Activated B cell treated with CpG ODN at 0.5 μM for 24 hours (primary cell): ENCODE measurements around the gene PLEKHA1. TPM values are rescaled to one million over a fixed set of nuclear protein-coding genes. Genes with fewer than 3 reads are reported as not detected.

Source experiments
- ATAC-seq: fragments of 200-7000 bp; cut with Tn5 transposase; one replicate; pipeline ENCODE4 v1.10.0; 2021; ENCODE audit warnings: low read depth, mild to moderate bottlenecking, moderate library complexity
- CTCF ChIA-PET: fragments of 350-600 bp; sonication (Branson Sonifier 250); formaldehyde crosslinking; loops from one replicate; lab custom pipeline; 2021; ENCODE audit warnings: antibody characterized with exemption; lab: Charles Lee
- POLR2A ChIA-PET: fragments of 350-600 bp; sonication (Branson Sonifier 250); formaldehyde crosslinking; loops from one replicate; lab custom pipeline; 2021; ENCODE audit warnings: antibody characterized with exemption; lab: Charles Lee
- DNase-seq: peaks from one replicate; pipeline ENCODE4 v3.0.0; 2022
- H3K27ac Mint-ChIP-seq: one replicate; pipeline ENCODE4 v1.8.0; 2020; ENCODE audit warnings: mixed read lengths
- H3K27me3 Mint-ChIP-seq: one replicate; pipeline ENCODE4 v1.8.0; 2021; ENCODE audit warnings: mixed read lengths
- H3K36me3 Mint-ChIP-seq: one replicate; pipeline ENCODE4 v1.8.0; 2021; ENCODE audit warnings: low read depth, mixed read lengths
- H3K4me1 Mint-ChIP-seq: one replicate; pipeline ENCODE4 v1.8.0; 2021; ENCODE audit warnings: mixed read lengths
- H3K4me3 Mint-ChIP-seq: one replicate; pipeline ENCODE4 v1.8.0; 2020; ENCODE audit warnings: mild to moderate bottlenecking, mixed read lengths
- H3K9me3 Mint-ChIP-seq: one replicate; pipeline ENCODE4 v1.8.0; 2020; ENCODE audit warnings: mixed read lengths
- CTCF ChIP-seq: fragments of 200-600 bp; IDR thresholded peaks from one replicate; pipeline ENCODE4 v1.8.0; 2022; ENCODE audit warnings: antibody characterized with exemption, mild to moderate bottlenecking
- intact Hi-C: fragments of 100-400 bp; cut with micrococcal nuclease; formaldehyde crosslinking; loops from one replicate; pipeline ENCODE4 v1.15.1; 2024
- total RNA-seq: library from RNA; stranded (reverse); gene quantifications from 2 replicates; pipeline ENCODE4 v1.2.3, GENCODE V29; 2022

Gene PLEKHA1
- total RNA-seq, 1 donor from 2014 or later: 12.8 TPM

- ATAC-seq: no peak
- POLR2A ChIA-PET: no interaction called here
- no peak overlapping the region for H3K27ac Mint-ChIP-seq
- CTCF ChIA-PET: no interaction called here
- no peak for DNase-seq
- peaks cover 3% of the 10 kb centered on the region for H3K9me3 Mint-ChIP-seq
- TF ChIP-seq CTCF: no peak
- no peaks in the 10 kb centered on the region for H3K36me3 Mint-ChIP-seq
- no peak overlapping the region for H3K4me3 Mint-ChIP-seq
- H3K4me1 Mint-ChIP-seq: no peaks in the 10 kb centered on the region
- peaks cover 30% of the 10 kb centered on the region for H3K27me3 Mint-ChIP-seq
- intact Hi-C loops: no loop called here
These were observed 10.6 kb upstream of the PLEKHA1 start for GRCh38 chr10:122363722-122364463.

- no peak for TF ChIP-seq CTCF
- H3K27ac Mint-ChIP-seq: no peak overlapping the region
- intact Hi-C loops: no loop called here
- H3K4me1 Mint-ChIP-seq: peaks cover 3% of the 10 kb centered on the region
- POLR2A ChIA-PET: no interaction called here
- H3K4me3 Mint-ChIP-seq: no peak overlapping the region
- CTCF ChIA-PET: no interaction called here
- DNase-seq (no peak), ATAC-seq (no peak)
- H3K9me3 Mint-ChIP-seq: peaks cover 2% of the 10 kb centered on the region
- H3K27me3 Mint-ChIP-seq: peaks cover 51% of the 10 kb centered on the region
- no peaks in the 10 kb centered on the region for H3K36me3 Mint-ChIP-seq
These were observed 5.8 kb upstream of the PLEKHA1 start for GRCh38 chr10:122368502-122369254.

GRCh38 chr10:122373108-122373507, 1.4 kb upstream of the PLEKHA1 start:
- Mint-ChIP-seq H3K27me3 (peaks cover 30% of the 10 kb centered on the region), H3K36me3 (peaks cover 4% of the 10 kb centered on the region), H3K27ac (no peak overlapping the region), H3K4me1 (peaks cover 25% of the 10 kb centered on the region), H3K9me3 (no peaks in the 10 kb centered on the region), H3K4me3 (peak overlapping the region; percentile 50)
- intact Hi-C loops: loop anchor here (10.0 kb wide), 3 partner anchors 502 to 1518 kb away; partner anchors contain the start of genes FAM24B and WDR11
- no peak for TF ChIP-seq CTCF
- POLR2A ChIA-PET: no interaction called here
- DNase-seq (no peak), ATAC-seq (no peak)
- CTCF ChIA-PET: no interaction called here

GRCh38 chr10:122373721-122374120, 787 bp upstream of the PLEKHA1 start:
- peaks cover 25% of the 10 kb centered on the region for H3K4me1 Mint-ChIP-seq
- POLR2A ChIA-PET: interaction anchor here (0.7 to 1.9 kb wide), 7 partner anchors 11 to 780 kb away, joined by 3 to 8 read pairs (median 3); partner anchors contain the start of gene BUB3
- intact Hi-C loops: loop anchor here (1.0 to 10.0 kb wide), 13 partner anchors 17 to 1519 kb away; partner anchors contain the start of genes ATE1, BUB3, FAM24B and IKZF5
- H3K27ac Mint-ChIP-seq: peak overlapping the region; percentile 70
- ATAC-seq (no peak), DNase-seq (no peak)
- no peaks in the 10 kb centered on the region for H3K9me3 Mint-ChIP-seq
- CTCF ChIA-PET: interaction anchor here (0.9 to 1.1 kb wide), 3 partner anchors 31 to 75 kb away, joined by 3 to 5 read pairs (median 5); no protein-coding TSS in a partner anchor
- no peak for TF ChIP-seq CTCF
- H3K36me3 Mint-ChIP-seq: peaks cover 4% of the 10 kb centered on the region
- peaks cover 27% of the 10 kb centered on the region for H3K27me3 Mint-ChIP-seq
- H3K4me3 Mint-ChIP-seq: peak overlapping the region; percentile 85
